H1 (cell line): ENCODE data around the gene MACROD2. TPM values are rescaled to one million over a fixed set of nuclear protein-coding genes. Genes with fewer than 3 reads are reported as not detected.

Experiments
- ASH2L ChIP-seq: fragments of 200-600, 300-600 bp; sonication (generic); IDR thresholded peaks from one replicate; pipeline ENCODE4 v1.7.1; 2017; ENCODE audit warnings: low read length
- POU5F1 ChIP-seq: IDR thresholded peaks from 2 replicates; pipeline ENCODE4 v1.6.1; 2011; ENCODE audit warnings: low read depth, mild to moderate bottlenecking, low read length, moderate library complexity
- SIRT6 ChIP-seq: IDR thresholded peaks from one replicate; pipeline ENCODE4 v1.7.1; 2012; ENCODE audit warnings: low read length, inconsistent platforms
- polyA plus RNA-seq, 7 experiments: library from polyadenylated mRNA; depleted of rRNA in 3 of 7; stranded (reverse) in 5 of 7; unstranded in 2 of 7; fragments of >200 nt in 5 of 7; fragments of 200-250 nt in 2 of 7; gene quantifications; 1 replicate in 5 of 7; 2 replicates in 1 of 7; 4 replicates in 1 of 7; pipeline versions ENCODE4 v1.2.1 to v1.2.3, GENCODE V29; 2011 to 2013; ENCODE audit warnings: missing spikeins in 2 of 7, mixed read lengths in 2 of 7
- total RNA-seq: library from RNA; stranded (reverse); fragmentation: NEBNext Ultra II Directional; extraction: Animal tissue kit (Norgen Biotek cat#: 25700); gene quantifications from 2 replicates; pipeline ENCODE4 v1.2.1, GENCODE V29; 2021

Gene MACROD2
- total and polyA plus RNA-seq, 2 of the 8 experiments (the other 6 are each of a cell fraction or from before 2014, with no cell fraction given) = 0.70 to 3.9 TPM

GRCh38 chr20:14710951-14711350 lies 715.6 kb downstream of the MACROD2 start (continued):
- TF ChIP-seq POU5F1 (no peak), SIRT6 (no peak), ASH2L (no peak)
